IMR-90 (cell line): ENCODE results near the gene SH3RF2. TPM values are rescaled to one million over a fixed set of nuclear protein-coding genes. Genes with fewer than 3 reads are reported as not detected.

Source experiments
- ATAC-seq: fragments of 200-7000 bp; cut with Tn5 transposase; 2 replicates; pipeline ENCODE4 v1.9.1; 2020; ENCODE audit warnings: low read depth, mild to moderate bottlenecking, moderate library complexity
- BruUV-seq: library from RNA; stranded (reverse); fragments of 400-500 nt; replicated peaks from 2 replicates; lab custom pipeline; 2021; lab: Mats Ljungman, UMichigan
- CTCF ChIA-PET: fragments of 300-600 bp; formaldehyde crosslinking; extraction: SDS; loops from one replicate; lab custom pipeline; 2021; ENCODE audit warnings: antibody characterized with exemption; lab: Yijun Ruan, JAX
- POLR2A ChIA-PET: fragments of 300-600 bp; sonication (Branson Sonifier 250); formaldehyde crosslinking; loops from one replicate; lab custom pipeline; 2022; ENCODE audit warnings: antibody characterized with exemption; ENCODE audit not compliant: unreplicated experiment; lab: Charles Lee
- DNase-seq: peaks from one replicate; pipeline ENCODE4 v3.0.0; 2013
- H2AFZ ChIP-seq: replicated peaks from 2 replicates; pipeline ENCODE3; 2013; ENCODE audit warnings: low read length, mild to moderate bottlenecking; ENCODE audit not compliant: poor library complexity
- H2AK5ac ChIP-seq: 2 replicates; pipeline ENCODE4 v1.6.1; 2013; ENCODE audit warnings: low read depth, low read length, inconsistent platforms
- H2AK9ac ChIP-seq: replicated peaks from 2 replicates; pipeline ENCODE3; 2013; ENCODE audit warnings: mild to moderate bottlenecking, low read depth, low read length, moderate library complexity; ENCODE audit not compliant: poor library complexity
- H2BK120ac ChIP-seq: 2 replicates; pipeline ENCODE4 v1.6.1; 2013; ENCODE audit warnings: low read depth, low read length, inconsistent platforms
- H2BK15ac ChIP-seq: 3 replicates; pipeline ENCODE4 v1.6.1; 2013; ENCODE audit warnings: low read depth, low read length, inconsistent platforms
- H2BK20ac ChIP-seq: 2 replicates; pipeline ENCODE4 v1.6.1; 2013; ENCODE audit warnings: low read depth, mild to moderate bottlenecking, inconsistent platforms, low read length, moderate library complexity
- H2BK5ac ChIP-seq: 2 replicates; pipeline ENCODE4 v1.6.1; 2013; ENCODE audit warnings: mild to moderate bottlenecking, low read depth, low read length, inconsistent platforms; ENCODE audit not compliant: poor library complexity, severe bottlenecking
- H3K14ac ChIP-seq: replicated peaks from 2 replicates; pipeline ENCODE4 v1.6.1; 2013; ENCODE audit warnings: low read depth, low read length, inconsistent platforms
- H3K18ac ChIP-seq: 2 replicates; pipeline ENCODE4 v1.6.1; 2013; ENCODE audit warnings: low read depth, low read length, control low read depth
- H3K23ac ChIP-seq: 2 replicates; pipeline ENCODE4 v1.6.1; 2013; ENCODE audit warnings: low read depth, low read length, inconsistent platforms
- H3K27ac ChIP-seq: 2 replicates; pipeline ENCODE4 v1.5.1; 2013; ENCODE audit warnings: mild to moderate bottlenecking, control low read depth, low read length; ENCODE audit not compliant: insufficient read depth
- H3K27me3 ChIP-seq: 2 replicates; pipeline ENCODE4 v1.6.1; 2013; ENCODE audit warnings: low read length; ENCODE audit not compliant: control insufficient read depth, insufficient read depth
- H3K36me3 ChIP-seq: 2 replicates; pipeline ENCODE4 v1.6.1; 2013; ENCODE audit warnings: low read length, mixed read lengths; ENCODE audit not compliant: control insufficient read depth, insufficient read depth
- H3K4ac ChIP-seq: 2 replicates; pipeline ENCODE4 v1.6.1; 2013; ENCODE audit warnings: low read depth, low read length, inconsistent platforms
- H3K4me1 ChIP-seq: 2 replicates; pipeline ENCODE4 v1.6.1; 2013; ENCODE audit warnings: low read length, mixed read lengths; ENCODE audit not compliant: control insufficient read depth, insufficient read depth
- H3K4me2 ChIP-seq: 2 replicates; pipeline ENCODE4 v1.6.1; 2013; ENCODE audit warnings: low read depth, mild to moderate bottlenecking, control low read depth, low read length, moderate library complexity
- H3K4me3 ChIP-seq: 2 replicates; pipeline ENCODE4 v1.5.1; 2013; ENCODE audit warnings: low read depth, mild to moderate bottlenecking, control low read depth, low read length, moderate library complexity; ENCODE audit not compliant: insufficient read depth
- H3K56ac ChIP-seq: 2 replicates; pipeline ENCODE4 v1.6.1; 2013; ENCODE audit warnings: low read length, inconsistent platforms; ENCODE audit not compliant: insufficient read depth; ENCODE audit errors: extremely low read depth
- H3K79me1 ChIP-seq, 2 experiments: 2 replicates each; pipeline ENCODE4 v1.6.1; 2013; ENCODE audit warnings: low read length in 2 of 2, inconsistent platforms in 1 of 2, low read depth in 1 of 2
- H3K9ac ChIP-seq: 2 replicates; pipeline ENCODE4 v1.6.1; 2013; ENCODE audit warnings: low read depth, low read length, control low read depth
- H3K9me1 ChIP-seq: 2 replicates; pipeline ENCODE4 v1.6.1; 2013; ENCODE audit warnings: low read length, inconsistent platforms; ENCODE audit not compliant: insufficient read depth
- H3K9me3 ChIP-seq: 2 replicates; pipeline ENCODE4 v1.6.1; 2013; ENCODE audit warnings: low read length; ENCODE audit not compliant: control insufficient read depth, insufficient read depth
- H4K20me1 ChIP-seq: 2 replicates; pipeline ENCODE4 v1.6.1; 2013; ENCODE audit warnings: low read length, inconsistent platforms; ENCODE audit not compliant: insufficient read depth
- H4K5ac ChIP-seq: 2 replicates; pipeline ENCODE4 v1.6.1; 2013; ENCODE audit warnings: mild to moderate bottlenecking, low read depth, low read length, control low read depth
- H4K8ac ChIP-seq, 2 experiments: 2 replicates each; pipeline ENCODE4 v1.6.1; 2013; ENCODE audit warnings: low read depth in 2 of 2, low read length in 2 of 2, control low read depth in 1 of 2, inconsistent platforms in 1 of 2
- H4K91ac ChIP-seq: 2 replicates; pipeline ENCODE4 v1.6.1; 2013; ENCODE audit warnings: low read depth, low read length, inconsistent platforms; ENCODE audit not compliant: insufficient read depth
- FOS ChIP-seq: fragments of 150-350 bp; IDR thresholded peaks from 2 replicates; pipeline ENCODE4 v1.6.1; 2016; ENCODE audit warnings: low read depth, low read length
- MAFK ChIP-seq: IDR thresholded peaks from 2 replicates; pipeline ENCODE4 v1.6.1; 2012; ENCODE audit warnings: low read depth, low read length, improper control_type of control experiment
- NFE2L2 ChIP-seq: fragments of 150-350 bp; IDR thresholded peaks from 2 replicates; pipeline ENCODE4 v1.6.1; 2016; ENCODE audit warnings: low read depth, mild to moderate bottlenecking, low read length
- POLR2A ChIP-seq: IDR thresholded peaks from 2 replicates; pipeline ENCODE4 v1.6.1; 2012; ENCODE audit warnings: mild to moderate bottlenecking, low read depth, low read length
- USF2 ChIP-seq: fragments of 150-350 bp; IDR thresholded peaks from 2 replicates; pipeline ENCODE4 v1.6.1; 2017; ENCODE audit warnings: mild to moderate bottlenecking, antibody characterized with exemption, low read length, low read depth
- WGBS, 2 experiments: methylation state at CpG; one replicate each; pipeline versions ENCODE4 v1.1.5 to v1.1.7; 2013; ENCODE audit warnings: missing lambda C conversion rate in 2 of 2; ENCODE audit not compliant: insufficient read length in 1 of 2; ENCODE audit errors: extremely low coverage in 2 of 2; 5-methylcytosine and 5-hydroxymethylcytosine counted together
- dilution Hi-C: fragments of 300-500 bp; cut with HindIII; formaldehyde crosslinking; loops from one replicate; pipeline ENCODE4 v1.14.3; 2018; ENCODE audit warnings: low sequenced_read_pairs; ENCODE audit not compliant: unreplicated experiment
- in situ Hi-C: fragments of 300-500 bp; cut with MboI; formaldehyde crosslinking; loops from 3 replicates; pipeline ENCODE4 v1.14.3; 2019; ENCODE audit warnings: low sequenced_read_pairs, inconsistent platforms, mixed read lengths
- intact Hi-C: fragments of 100-400 bp; cut with micrococcal nuclease; formaldehyde crosslinking; loops from 2 replicates; pipeline ENCODE4 v1.10.0; 2022
- polyA plus RNA-seq, 3 experiments: library from polyadenylated mRNA; depleted of rRNA; stranded (reverse); fragments of >200 nt; gene quantifications; 2 replicates each; pipeline ENCODE4 v1.2.3, GENCODE V29; 2012; ENCODE audit warnings: low replicate concordance in 1 of 3
- total RNA-seq: library from RNA; depleted of rRNA; stranded (reverse); fragments of >200 nt; gene quantifications from 2 replicates; pipeline ENCODE4 v1.2.3, GENCODE V29; 2012

SH3RF2 gene
- total and polyA plus RNA-seq, 2 of the 4 experiments (the other 2 are of a cell fraction), result 1.3 to 1.7 TPM

DNA sequence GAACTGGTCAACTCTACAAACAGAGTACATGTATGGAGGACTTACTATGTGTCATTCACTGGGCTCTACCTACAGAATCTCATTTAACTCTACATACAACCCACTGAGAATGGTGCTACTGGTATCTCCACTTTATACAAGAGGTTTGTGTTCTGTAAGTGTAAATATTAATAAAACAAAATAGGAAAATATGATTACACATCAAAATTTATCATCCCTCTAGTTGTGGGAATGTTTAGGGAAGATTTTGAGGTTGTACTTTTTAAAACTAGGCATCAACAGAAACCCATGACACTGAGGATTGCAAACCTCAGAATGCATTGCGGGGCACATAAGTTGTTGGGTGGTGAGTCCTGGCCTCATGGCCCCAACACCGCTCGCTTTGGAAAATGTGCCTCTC is 11.7 kb downstream of the SH3RF2 start:
- no TSS peak for BruUV-seq
- H3K18ac ChIP-seq, result no peak overlapping the region
- H2BK120ac ChIP-seq, result no peak overlapping the region
- in situ Hi-C loops, result no loop called here
- dilution Hi-C loops, result no loop called here
- CTCF ChIA-PET, result no interaction called here
- no peak overlapping the region for H4K91ac ChIP-seq
- H3K56ac ChIP-seq, result no peak overlapping the region
- no peaks in the 10 kb centered on the region for H4K20me1 ChIP-seq
- H2AK9ac ChIP-seq, result no peak overlapping the region
- H3K27ac ChIP-seq, result no peak overlapping the region
- H2AFZ ChIP-seq, result no peak overlapping the region
- no peak overlapping the region for H3K4me3 ChIP-seq
- no peak overlapping the region for H3K4me2 ChIP-seq
- POLR2A ChIA-PET, result no interaction called here
- H3K9me1 ChIP-seq, result peaks cover 10% of the 10 kb centered on the region
- DNase-seq, result no peak
- H2AK5ac ChIP-seq, result no peak overlapping the region
- intact Hi-C loops, result no loop called here
- no peak overlapping the region for H3K9ac ChIP-seq
- no peak overlapping the region for H2BK15ac ChIP-seq
- H3K23ac ChIP-seq, result no peak overlapping the region
- no peak overlapping the region for H3K14ac ChIP-seq
- no CpG with 5 or more reads among the region's 3 CpGs for WGBS, 2 experiments
- H2BK20ac ChIP-seq, result no peak overlapping the region
- H3K4ac ChIP-seq, result no peak overlapping the region
- peaks cover 3% of the 10 kb centered on the region; the same call in 1 of the 2 replicates for H3K4me1 ChIP-seq
- H4K5ac ChIP-seq, result no peak overlapping the region
- TF ChIP-seq POLR2A, result no peak
- TF ChIP-seq MAFK, result peak; percentile 37
- TF ChIP-seq USF2, result no peak
- TF ChIP-seq NFE2L2, result no peak
- TF ChIP-seq FOS, result no peak
- H3K79me1 ChIP-seq, result no peaks in the 10 kb centered on the region
- H2BK5ac ChIP-seq, result no peak overlapping the region
- no peaks in the 10 kb centered on the region for H3K36me3 ChIP-seq
- no peak overlapping the region for H4K8ac ChIP-seq
- no peaks in the 10 kb centered on the region for H3K9me3 ChIP-seq
- no peak for ATAC-seq
- peaks cover 14% of the 10 kb centered on the region for H3K27me3 ChIP-seq
